GM21825 (cell line): ENCODE results near the gene WDR5B.
"Not testable (repeated sequence)": the region's sequence is repeated elsewhere in the genome, so short reads cannot be mapped to it uniquely, and the experiment has no call there.

Experiments
- ATAC-seq: cut with Tn5 transposase; IDR thresholded peaks from one replicate; pipeline ENCODE4 v1.9.1; 2021; ENCODE audit warnings: mild to moderate bottlenecking, moderate library complexity; ENCODE audit not compliant: unreplicated experiment

The WDR5B gene

GRCh38 chr3:122374034-122374433, 41.8 kb downstream of the WDR5B start:
- no peak for ATAC-seq

GRCh38 chr3:122366379-122366749, 49.5 kb downstream of the WDR5B start:
- no peak for ATAC-seq

- not testable (repeated sequence) for ATAC-seq
Observed at GRCh38 chr3:122365582-122366378, 50.1 kb downstream of the WDR5B start.

- ATAC-seq, result no peak
Observed at GRCh38 chr3:122365073-122365472, 50.8 kb downstream of the WDR5B start.

GRCh38 chr3:122364490-122364889, 51.4 kb downstream of the WDR5B start:
- no peak for ATAC-seq
